Measurements from ENCODE around the gene TOGARAM2. TPM values are rescaled to one million over a fixed set of nuclear protein-coding genes. Genes with fewer than 3 reads are reported as not detected.

TOGARAM2 gene
- total RNA-seq, 5 donors from 2014 or later (not counting 1 experiment from before 2014, with no cell fraction given) = 1.7 to 5.2 (median 2.7) TPM

GRCh38 chr2:29047083-29047845, 66.2 kb downstream of the TOGARAM2 start:
- H3K27me3 ChIP-seq (replicated peaks in 1 of 2; ENCODE audit: control insufficient read depth in 2 of 2, extremely low read depth in 1 of 2, insufficient read depth in 2 of 2, low read length in 1 of 2) = no peaks in the 10 kb centered on the region
- ATAC-seq (replicated peaks in 1 of 4) (no peak), DNase-seq (no peak)
- no peak overlapping the region for H3K4me3 ChIP-seq (ENCODE audit: control insufficient read depth in 1 of 2, extremely low read depth in 1 of 2, low read length in 1 of 2)
- no peaks in the 10 kb centered on the region for H3K4me1 ChIP-seq (ENCODE audit: control insufficient read depth in 1 of 2, extremely low read depth in 1 of 2, insufficient read depth in 2 of 2, low read length in 2 of 2)
- H3K27ac Mint-ChIP-seq = no peak overlapping the region
- H3K9me3 ChIP-seq = no peaks in the 10 kb centered on the region
- no peak overlapping the region for H3K27ac ChIP-seq (ENCODE audit: low read length)
- 90% methylated on average over 7 of the region's 9 CpGs for WGBS (ENCODE audit: insufficient coverage)
- H3K27me3 Mint-ChIP-seq = no peaks in the 10 kb centered on the region
- H3K9me3 Mint-ChIP-seq = no peaks in the 10 kb centered on the region
- H3K36me3 ChIP-seq (ENCODE audit: control insufficient read depth in 2 of 2, extremely low read depth in 1 of 2, insufficient read depth in 1 of 2, low read length in 1 of 2) = peaks cover 0 to 2% of the 10 kb centered on the region in 2 donors
- ChIA-PET CTCF (no interaction called here), POLR2A (interaction anchor here in 1 of 2 donors (0.6 kb wide), 1 partner anchor 348 kb away, joined by 3 read pairs; no protein-coding TSS in a partner anchor)
- H3K4me3 Mint-ChIP-seq = no peak overlapping the region
- H3K4me1 Mint-ChIP-seq = no peaks in the 10 kb centered on the region
- H3K36me3 Mint-ChIP-seq = peaks cover under 1% of the 10 kb centered on the region

GRCh38 chr2:29050591-29050990, 69.5 kb downstream of the TOGARAM2 start:
- POLR2A ChIA-PET = no interaction called here
- Mint-ChIP-seq H3K4me1 (no peaks in the 10 kb centered on the region), H3K27me3 (no peaks in the 10 kb centered on the region), H3K4me3 (no peak overlapping the region), H3K27ac (no peak overlapping the region), H3K9me3 (no peaks in the 10 kb centered on the region), H3K36me3 (peaks cover 6% of the 10 kb centered on the region)
- peaks cover 0 to 2% of the 10 kb centered on the region in 2 donors for H3K36me3 ChIP-seq (ENCODE audit: control insufficient read depth in 2 of 2, extremely low read depth in 1 of 2, insufficient read depth in 1 of 2, low read length in 1 of 2)
- WGBS (ENCODE audit: insufficient coverage) = 76% methylated on average over 8 of the region's 8 CpGs
- H3K4me1 ChIP-seq (ENCODE audit: control insufficient read depth in 1 of 2, extremely low read depth in 1 of 2, insufficient read depth in 2 of 2, low read length in 2 of 2) = no peaks in the 10 kb centered on the region
- no peaks in the 10 kb centered on the region for H3K9me3 ChIP-seq
- H3K27ac ChIP-seq (ENCODE audit: low read length) = no peak overlapping the region
- no peak overlapping the region for H3K4me3 ChIP-seq (ENCODE audit: control insufficient read depth in 1 of 2, extremely low read depth in 1 of 2, low read length in 1 of 2)
- no peaks in the 10 kb centered on the region for H3K27me3 ChIP-seq (replicated peaks in 1 of 2; ENCODE audit: control insufficient read depth in 2 of 2, extremely low read depth in 1 of 2, insufficient read depth in 2 of 2, low read length in 1 of 2)
- ATAC-seq (replicated peaks in 1 of 4) (no peak), DNase-seq (no peak)
- CTCF ChIA-PET = no interaction called here

- Histone ChIP-seq H3K27ac (ENCODE audit: low read length) (no peak overlapping the region), H3K4me1 (ENCODE audit: control insufficient read depth in 1 of 2, extremely low read depth in 1 of 2, insufficient read depth in 2 of 2, low read length in 2 of 2) (no peaks in the 10 kb centered on the region), H3K36me3 (ENCODE audit: control insufficient read depth in 2 of 2, extremely low read depth in 1 of 2, insufficient read depth in 1 of 2, low read length in 1 of 2) (peaks cover 0 to 2% of the 10 kb centered on the region in 2 donors), H3K4me3 (ENCODE audit: control insufficient read depth in 1 of 2, extremely low read depth in 1 of 2, low read length in 1 of 2) (no peak overlapping the region), H3K27me3 (replicated peaks in 1 of 2; ENCODE audit: control insufficient read depth in 2 of 2, extremely low read depth in 1 of 2, insufficient read depth in 2 of 2, low read length in 1 of 2) (no peaks in the 10 kb centered on the region), H3K9me3 (no peaks in the 10 kb centered on the region)
- H3K4me3 Mint-ChIP-seq = no peak overlapping the region
- ChIA-PET POLR2A (no interaction called here), CTCF (no interaction called here)
- no peak overlapping the region for H3K27ac Mint-ChIP-seq
- WGBS (ENCODE audit: insufficient coverage) = over 99% methylated on average over 12 of the region's 12 CpGs
- H3K4me1 Mint-ChIP-seq = no peaks in the 10 kb centered on the region
- H3K36me3 Mint-ChIP-seq = peaks cover 6% of the 10 kb centered on the region
- H3K27me3 Mint-ChIP-seq = no peaks in the 10 kb centered on the region
- DNase-seq (no peak), ATAC-seq (replicated peaks in 1 of 4) (no peak)
- H3K9me3 Mint-ChIP-seq = no peaks in the 10 kb centered on the region
These were observed 70.6 kb downstream of the TOGARAM2 start for GRCh38 chr2:29051730-29052129.

- 100% methylated on average over 6 of the region's 6 CpGs for WGBS (ENCODE audit: insufficient coverage)
- H3K4me1 Mint-ChIP-seq = no peaks in the 10 kb centered on the region
- H3K27ac Mint-ChIP-seq = no peak overlapping the region
- ATAC-seq (replicated peaks in 1 of 4) (no peak), DNase-seq (no peak)
- no peak overlapping the region for H3K4me3 Mint-ChIP-seq
- Histone ChIP-seq H3K4me1 (ENCODE audit: control insufficient read depth in 1 of 2, extremely low read depth in 1 of 2, insufficient read depth in 2 of 2, low read length in 2 of 2) (no peaks in the 10 kb centered on the region), H3K9me3 (no peaks in the 10 kb centered on the region), H3K27ac (ENCODE audit: low read length) (no peak overlapping the region), H3K36me3 (ENCODE audit: control insufficient read depth in 2 of 2, extremely low read depth in 1 of 2, insufficient read depth in 1 of 2, low read length in 1 of 2) (peaks cover 0 to 2% of the 10 kb centered on the region in 2 donors), H3K27me3 (replicated peaks in 1 of 2; ENCODE audit: control insufficient read depth in 2 of 2, extremely low read depth in 1 of 2, insufficient read depth in 2 of 2, low read length in 1 of 2) (no peaks in the 10 kb centered on the region), H3K4me3 (ENCODE audit: control insufficient read depth in 1 of 2, extremely low read depth in 1 of 2, low read length in 1 of 2) (no peak overlapping the region)
- POLR2A ChIA-PET = no interaction called here
- CTCF ChIA-PET = no interaction called here
- no peaks in the 10 kb centered on the region for H3K9me3 Mint-ChIP-seq
- peaks cover 6% of the 10 kb centered on the region for H3K36me3 Mint-ChIP-seq
- H3K27me3 Mint-ChIP-seq = no peaks in the 10 kb centered on the region
These were observed 71.7 kb downstream of the TOGARAM2 start for GRCh38 chr2:29052807-29053206.

GRCh38 chr2:29053223-29053622, 72.1 kb downstream of the TOGARAM2 start:
- Histone ChIP-seq H3K4me1 (ENCODE audit: control insufficient read depth in 1 of 2, extremely low read depth in 1 of 2, insufficient read depth in 2 of 2, low read length in 2 of 2) (no peaks in the 10 kb centered on the region), H3K36me3 (ENCODE audit: control insufficient read depth in 2 of 2, extremely low read depth in 1 of 2, insufficient read depth in 1 of 2, low read length in 1 of 2) (peaks cover 0 to 2% of the 10 kb centered on the region in 2 donors), H3K9me3 (no peaks in the 10 kb centered on the region), H3K27me3 (replicated peaks in 1 of 2; ENCODE audit: control insufficient read depth in 2 of 2, extremely low read depth in 1 of 2, insufficient read depth in 2 of 2, low read length in 1 of 2) (no peaks in the 10 kb centered on the region), H3K4me3 (ENCODE audit: control insufficient read depth in 1 of 2, extremely low read depth in 1 of 2, low read length in 1 of 2) (no peak overlapping the region), H3K27ac (ENCODE audit: low read length) (no peak overlapping the region)
- no peak overlapping the region for H3K4me3 Mint-ChIP-seq
- H3K36me3 Mint-ChIP-seq = peaks cover 6% of the 10 kb centered on the region
- DNase-seq (no peak), ATAC-seq (replicated peaks in 1 of 4) (no peak)
- CTCF ChIA-PET = no interaction called here
- no peaks in the 10 kb centered on the region for H3K27me3 Mint-ChIP-seq
- POLR2A ChIA-PET = no interaction called here
- 95% methylated on average over 4 of the region's 7 CpGs for WGBS (ENCODE audit: insufficient coverage)
- no peaks in the 10 kb centered on the region for H3K9me3 Mint-ChIP-seq
- no peaks in the 10 kb centered on the region for H3K4me1 Mint-ChIP-seq
- H3K27ac Mint-ChIP-seq = no peak overlapping the region

GRCh38 chr2:29053670-29054400, 72.7 kb downstream of the TOGARAM2 start:
- Mint-ChIP-seq H3K36me3 (peaks cover 6% of the 10 kb centered on the region), H3K9me3 (no peaks in the 10 kb centered on the region), H3K4me1 (no peaks in the 10 kb centered on the region), H3K4me3 (no peak overlapping the region), H3K27me3 (no peaks in the 10 kb centered on the region), H3K27ac (no peak overlapping the region)
- Histone ChIP-seq H3K4me3 (ENCODE audit: control insufficient read depth in 1 of 2, extremely low read depth in 1 of 2, low read length in 1 of 2) (no peak overlapping the region), H3K27ac (ENCODE audit: low read length) (no peak overlapping the region), H3K27me3 (replicated peaks in 1 of 2; ENCODE audit: control insufficient read depth in 2 of 2, extremely low read depth in 1 of 2, insufficient read depth in 2 of 2, low read length in 1 of 2) (no peaks in the 10 kb centered on the region), H3K4me1 (ENCODE audit: control insufficient read depth in 1 of 2, extremely low read depth in 1 of 2, insufficient read depth in 2 of 2, low read length in 2 of 2) (no peaks in the 10 kb centered on the region), H3K9me3 (no peaks in the 10 kb centered on the region), H3K36me3 (ENCODE audit: control insufficient read depth in 2 of 2, extremely low read depth in 1 of 2, insufficient read depth in 1 of 2, low read length in 1 of 2) (peaks cover 0 to 2% of the 10 kb centered on the region in 2 donors)
- WGBS (ENCODE audit: insufficient coverage) = 100% methylated on average over 2 of the region's 5 CpGs
- ATAC-seq (replicated peaks in 1 of 4) = no peak
- no peak for DNase-seq
- ChIA-PET CTCF (no interaction called here), POLR2A (no interaction called here)
